GM21619 (cell line): ENCODE measurements around the gene RO60.

Source experiments
- ATAC-seq: cut with Tn5 transposase; IDR thresholded peaks from one replicate; pipeline ENCODE4 v1.9.1; 2021; ENCODE audit not compliant: unreplicated experiment

RO60 gene

GRCh38 chr1:193104907-193105820 lies 45.8 kb downstream of the RO60 start, which contains the start of gene GLRX2:
TSS of gene GLRX2 (minus strand) at chr1:193105414. CDS start at chr1:193105382, 32 bp downstream.
- peak; percentile 90 for ATAC-seq

- ATAC-seq, result no peak
These were observed 46.4 kb downstream of the RO60 start for GRCh38 chr1:193105821-193106177.

GRCh38 chr1:193108471-193108870 lies 49.1 kb downstream of the RO60 start:
- ATAC-seq, result no peak
